ENCODE results near the gene AFF4.

Gene AFF4

DNA sequence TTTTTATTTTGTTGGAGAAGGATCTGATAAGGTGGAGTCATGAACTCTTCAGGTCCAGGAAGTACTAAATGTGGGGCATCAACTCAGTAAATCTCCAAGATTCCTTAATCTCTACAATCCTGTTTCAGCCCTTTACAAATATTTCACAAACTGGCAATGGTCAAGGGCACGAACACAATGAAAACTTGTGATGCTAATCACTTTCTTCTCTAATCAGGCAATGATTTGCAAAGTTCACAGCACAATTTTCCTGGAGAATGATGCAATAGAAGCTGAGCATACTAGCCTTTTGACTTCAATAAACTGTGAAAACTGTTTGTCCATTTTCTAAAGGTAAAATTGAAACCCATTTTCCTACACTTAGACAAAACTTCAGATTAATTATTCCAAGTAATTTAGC, 114.1 kb downstream of the AFF4 start:
- no peaks in the 10 kb centered on the region for H3K9me3 ChIP-seq (ENCODE audit: severe bottlenecking)
- no peak for ATAC-seq (ENCODE audit: low read depth)
- no peak for DNase-seq (ENCODE audit: low spot score)
- H3K36me3 ChIP-seq (ENCODE audit: low read depth), result no peaks in the 10 kb centered on the region
- no peak overlapping the region for H3K4me3 ChIP-seq (ENCODE audit: severe bottlenecking)
- H3K27me3 ChIP-seq (ENCODE audit: insufficient read depth, poor library complexity, severe bottlenecking), result no peaks in the 10 kb centered on the region
- no peaks in the 10 kb centered on the region for H3K4me1 ChIP-seq (ENCODE audit: insufficient read depth, poor library complexity, severe bottlenecking)
- H3K27ac ChIP-seq (ENCODE audit: poor library complexity, severe bottlenecking), result no peak overlapping the region
- TF ChIP-seq, protein P1, sequence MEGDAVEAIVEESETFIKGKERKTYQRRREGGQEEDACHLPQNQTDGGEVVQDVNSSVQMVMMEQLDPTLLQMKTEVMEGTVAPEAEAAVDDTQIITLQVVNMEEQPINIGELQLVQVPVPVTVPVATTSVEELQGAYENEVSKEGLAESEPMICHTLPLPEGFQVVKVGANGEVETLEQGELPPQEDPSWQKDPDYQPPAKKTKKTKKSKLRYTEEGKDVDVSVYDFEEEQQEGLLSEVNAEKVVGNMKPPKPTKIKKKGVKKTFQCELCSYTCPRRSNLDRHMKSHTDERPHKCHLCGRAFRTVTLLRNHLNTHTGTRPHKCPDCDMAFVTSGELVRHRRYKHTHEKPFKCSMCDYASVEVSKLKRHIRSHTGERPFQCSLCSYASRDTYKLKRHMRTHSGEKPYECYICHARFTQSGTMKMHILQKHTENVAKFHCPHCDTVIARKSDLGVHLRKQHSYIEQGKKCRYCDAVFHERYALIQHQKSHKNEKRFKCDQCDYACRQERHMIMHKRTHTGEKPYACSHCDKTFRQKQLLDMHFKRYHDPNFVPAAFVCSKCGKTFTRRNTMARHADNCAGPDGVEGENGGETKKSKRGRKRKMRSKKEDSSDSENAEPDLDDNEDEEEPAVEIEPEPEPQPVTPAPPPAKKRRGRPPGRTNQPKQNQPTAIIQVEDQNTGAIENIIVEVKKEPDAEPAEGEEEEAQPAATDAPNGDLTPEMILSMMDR (IDR thresholded peaks at IDR 0.05; ENCODE audit: poor library complexity, severe bottlenecking), result no peak

GRCh38 chr5:132848270-132848669, 115.2 kb downstream of the AFF4 start:
- H3K27me3 ChIP-seq (ENCODE audit: insufficient read depth, poor library complexity, severe bottlenecking), result no peaks in the 10 kb centered on the region
- no peak overlapping the region for H3K4me3 ChIP-seq (ENCODE audit: severe bottlenecking)
- H3K36me3 ChIP-seq (ENCODE audit: low read depth), result no peaks in the 10 kb centered on the region
- no peak for DNase-seq (ENCODE audit: low spot score)
- H3K9me3 ChIP-seq (ENCODE audit: severe bottlenecking), result no peaks in the 10 kb centered on the region
- no peaks in the 10 kb centered on the region for H3K4me1 ChIP-seq (ENCODE audit: insufficient read depth, poor library complexity, severe bottlenecking)
- TF ChIP-seq, protein P1 (IDR thresholded peaks at IDR 0.05; ENCODE audit: poor library complexity, severe bottlenecking), result no peak
- no peak overlapping the region for H3K27ac ChIP-seq (ENCODE audit: poor library complexity, severe bottlenecking)
- no peak for ATAC-seq (ENCODE audit: low read depth)

- Histone ChIP-seq H3K27me3 (ENCODE audit: insufficient read depth, poor library complexity, severe bottlenecking) (no peaks in the 10 kb centered on the region), H3K9me3 (ENCODE audit: severe bottlenecking) (no peaks in the 10 kb centered on the region), H3K4me3 (ENCODE audit: severe bottlenecking) (no peak overlapping the region), H3K4me1 (ENCODE audit: insufficient read depth, poor library complexity, severe bottlenecking) (peaks cover 17% of the 10 kb centered on the region), H3K36me3 (ENCODE audit: low read depth) (no peaks in the 10 kb centered on the region), H3K27ac (ENCODE audit: poor library complexity, severe bottlenecking) (no peak overlapping the region)
- TF ChIP-seq, protein P1 (IDR thresholded peaks at IDR 0.05; ENCODE audit: poor library complexity, severe bottlenecking), result no peak
- ATAC-seq (ENCODE audit: low read depth), result peak; percentile 43; the same call in 1 of the 3 replicates
- DNase-seq (ENCODE audit: low spot score), result no peak
Observed at GRCh38 chr5:132841305-132841704, 122.1 kb downstream of the AFF4 start.

- TF ChIP-seq, protein P1 (IDR thresholded peaks at IDR 0.05; ENCODE audit: poor library complexity, severe bottlenecking), result no peak
- no peak overlapping the region for H3K4me3 ChIP-seq (ENCODE audit: severe bottlenecking)
- H3K9me3 ChIP-seq (ENCODE audit: severe bottlenecking), result no peaks in the 10 kb centered on the region
- ATAC-seq (ENCODE audit: low read depth) (no peak), DNase-seq (ENCODE audit: low spot score) (no peak)
- no peaks in the 10 kb centered on the region for H3K36me3 ChIP-seq (ENCODE audit: low read depth)
- no peak overlapping the region for H3K27ac ChIP-seq (ENCODE audit: poor library complexity, severe bottlenecking)
- H3K27me3 ChIP-seq (ENCODE audit: insufficient read depth, poor library complexity, severe bottlenecking), result no peaks in the 10 kb centered on the region
- H3K4me1 ChIP-seq (ENCODE audit: insufficient read depth, poor library complexity, severe bottlenecking), result peaks cover 17% of the 10 kb centered on the region
Observed at GRCh38 chr5:132840896-132841295, 122.5 kb downstream of the AFF4 start.

DNA sequence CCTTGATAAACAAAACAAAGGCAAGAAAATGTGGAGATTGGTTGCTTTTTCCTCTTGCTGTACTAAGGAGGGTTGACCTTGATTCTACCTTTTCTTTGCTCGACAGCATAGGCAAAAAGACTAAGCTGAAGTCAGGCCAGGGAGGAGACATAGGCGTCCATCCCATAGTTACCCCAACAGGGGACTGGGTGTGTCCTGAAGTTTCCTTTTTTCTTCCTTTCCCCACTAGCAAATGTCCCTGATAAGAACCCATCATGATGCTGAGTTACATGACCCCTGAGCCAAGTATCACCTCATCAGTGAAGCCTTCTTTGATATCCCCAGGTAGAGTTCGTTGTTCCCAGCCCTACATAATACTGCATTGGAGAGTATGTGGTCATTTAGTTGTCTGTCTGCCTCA, 123.1 kb downstream of the AFF4 start:
- H3K27me3 ChIP-seq (ENCODE audit: insufficient read depth, poor library complexity, severe bottlenecking), result no peaks in the 10 kb centered on the region
- H3K4me3 ChIP-seq (ENCODE audit: severe bottlenecking), result no peak overlapping the region
- H3K27ac ChIP-seq (ENCODE audit: poor library complexity, severe bottlenecking), result peak overlapping the region; percentile 20
- DNase-seq (ENCODE audit: low spot score) (no peak), ATAC-seq (ENCODE audit: low read depth) (no peak)
- TF ChIP-seq, protein P1 (IDR thresholded peaks at IDR 0.05; ENCODE audit: poor library complexity, severe bottlenecking), result no peak
- no peaks in the 10 kb centered on the region for H3K36me3 ChIP-seq (ENCODE audit: low read depth)
- H3K9me3 ChIP-seq (ENCODE audit: severe bottlenecking), result no peaks in the 10 kb centered on the region
- peaks cover 17% of the 10 kb centered on the region for H3K4me1 ChIP-seq (ENCODE audit: insufficient read depth, poor library complexity, severe bottlenecking)
